Measurements from ENCODE around the gene CDH23.

The CDH23 gene

DNA sequence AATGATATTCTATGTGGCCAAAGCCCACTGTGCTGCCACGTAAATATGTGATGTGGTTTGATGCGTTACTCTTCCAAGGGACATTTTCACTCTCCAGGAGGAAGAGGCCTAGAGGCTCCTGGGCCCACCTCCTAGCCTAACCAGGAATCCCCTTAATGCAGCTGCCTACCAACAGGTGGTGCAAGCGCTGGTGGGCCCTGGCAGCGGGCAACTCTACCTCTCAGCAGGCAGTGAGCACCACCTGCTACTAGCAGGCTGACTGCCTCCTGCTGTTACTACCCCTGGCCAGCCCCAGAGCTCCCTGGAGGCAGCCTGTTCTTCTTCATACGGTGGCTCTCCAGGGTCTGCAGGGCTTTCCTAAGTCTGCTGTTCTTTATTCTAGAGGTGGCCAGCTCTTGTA lies 62.8 kb downstream of the CDH23 start:
- Histone ChIP-seq H3K4me3 (ENCODE audit: low read depth, low read length) (no peak overlapping the region), H3K27me3 (ENCODE audit: control insufficient read depth, insufficient read depth, low read length) (no peaks in the 10 kb centered on the region), H3K79me2 (no peaks in the 10 kb centered on the region), H3K9ac (no peak overlapping the region), H3K9me3 (ENCODE audit: control insufficient read depth, low read length) (no peaks in the 10 kb centered on the region), H3K27ac (no peak overlapping the region), H3K36me3 (ENCODE audit: control insufficient read depth, insufficient read depth, low read length) (no peaks in the 10 kb centered on the region), H3K4me2 (ENCODE audit: low read length) (no peak overlapping the region), H2AFZ (no peak overlapping the region), H3K4me1 (peaks cover 4% of the 10 kb centered on the region)
- TF ChIP-seq, protein P1, sequence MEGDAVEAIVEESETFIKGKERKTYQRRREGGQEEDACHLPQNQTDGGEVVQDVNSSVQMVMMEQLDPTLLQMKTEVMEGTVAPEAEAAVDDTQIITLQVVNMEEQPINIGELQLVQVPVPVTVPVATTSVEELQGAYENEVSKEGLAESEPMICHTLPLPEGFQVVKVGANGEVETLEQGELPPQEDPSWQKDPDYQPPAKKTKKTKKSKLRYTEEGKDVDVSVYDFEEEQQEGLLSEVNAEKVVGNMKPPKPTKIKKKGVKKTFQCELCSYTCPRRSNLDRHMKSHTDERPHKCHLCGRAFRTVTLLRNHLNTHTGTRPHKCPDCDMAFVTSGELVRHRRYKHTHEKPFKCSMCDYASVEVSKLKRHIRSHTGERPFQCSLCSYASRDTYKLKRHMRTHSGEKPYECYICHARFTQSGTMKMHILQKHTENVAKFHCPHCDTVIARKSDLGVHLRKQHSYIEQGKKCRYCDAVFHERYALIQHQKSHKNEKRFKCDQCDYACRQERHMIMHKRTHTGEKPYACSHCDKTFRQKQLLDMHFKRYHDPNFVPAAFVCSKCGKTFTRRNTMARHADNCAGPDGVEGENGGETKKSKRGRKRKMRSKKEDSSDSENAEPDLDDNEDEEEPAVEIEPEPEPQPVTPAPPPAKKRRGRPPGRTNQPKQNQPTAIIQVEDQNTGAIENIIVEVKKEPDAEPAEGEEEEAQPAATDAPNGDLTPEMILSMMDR (IDR thresholded peaks at IDR 0.05): no peak

GRCh38 chr10:71460615-71461014 lies 63.9 kb downstream of the CDH23 start:
- Histone ChIP-seq H3K4me1 (peaks cover 4% of the 10 kb centered on the region), H3K27ac (no peak overlapping the region), H3K9ac (no peak overlapping the region), H3K27me3 (ENCODE audit: control insufficient read depth, insufficient read depth, low read length) (no peaks in the 10 kb centered on the region), H2AFZ (peak overlapping the region; percentile 34), H3K4me3 (ENCODE audit: low read depth, low read length) (no peak overlapping the region), H3K4me2 (ENCODE audit: low read length) (no peak overlapping the region), H3K36me3 (ENCODE audit: control insufficient read depth, insufficient read depth, low read length) (no peaks in the 10 kb centered on the region), H3K79me2 (no peaks in the 10 kb centered on the region), H3K9me3 (ENCODE audit: control insufficient read depth, low read length) (no peaks in the 10 kb centered on the region)
- TF ChIP-seq, protein P1 (IDR thresholded peaks at IDR 0.05): no peak

GRCh38 chr10:71461457-71461856 lies 64.7 kb downstream of the CDH23 start:
- no peaks in the 10 kb centered on the region for H3K9me3 ChIP-seq (ENCODE audit: control insufficient read depth, low read length)
- TF ChIP-seq, protein P1 (IDR thresholded peaks at IDR 0.05): no peak
- no peak overlapping the region for H3K9ac ChIP-seq
- no peak overlapping the region for H3K27ac ChIP-seq
- no peaks in the 10 kb centered on the region for H3K79me2 ChIP-seq
- H3K4me1 ChIP-seq: peaks cover 4% of the 10 kb centered on the region
- no peak overlapping the region for H3K4me3 ChIP-seq (ENCODE audit: low read depth, low read length)
- H2AFZ ChIP-seq: no peak overlapping the region
- H3K36me3 ChIP-seq (ENCODE audit: control insufficient read depth, insufficient read depth, low read length): no peaks in the 10 kb centered on the region
- no peak overlapping the region for H3K4me2 ChIP-seq (ENCODE audit: low read length)
- H3K27me3 ChIP-seq (ENCODE audit: control insufficient read depth, insufficient read depth, low read length): no peaks in the 10 kb centered on the region

- H3K4me3 ChIP-seq (ENCODE audit: low read depth, low read length): no peak overlapping the region
Measured at GRCh38 chr10:71462062-71462935, 65.6 kb downstream of the CDH23 start.

More at GRCh38 chr10:71462062-71462935, 65.6 kb downstream of the CDH23 start:
- Histone ChIP-seq H3K4me2 (ENCODE audit: low read length) (no peak overlapping the region), H3K79me2 (no peaks in the 10 kb centered on the region), H3K36me3 (ENCODE audit: control insufficient read depth, insufficient read depth, low read length) (no peaks in the 10 kb centered on the region), H3K27ac (no peak overlapping the region), H3K27me3 (ENCODE audit: control insufficient read depth, insufficient read depth, low read length) (no peaks in the 10 kb centered on the region), H3K4me1 (peaks cover 4% of the 10 kb centered on the region), H3K9me3 (ENCODE audit: control insufficient read depth, low read length) (no peaks in the 10 kb centered on the region), H2AFZ (no peak overlapping the region), H3K9ac (no peak overlapping the region)
- TF ChIP-seq, protein P1 (IDR thresholded peaks at IDR 0.05): no peak
